PC-9 (cell line): Measurements from ENCODE around the gene POMZP3. TPM values are rescaled to one million over a fixed set of nuclear protein-coding genes. Genes with fewer than 3 reads are reported as not detected.
"Not testable (repeated sequence)": the region's sequence is repeated elsewhere in the genome, so short reads cannot be mapped to it uniquely, and the experiment has no call there.

ENCODE experiments used
- BruUV-seq: library from RNA; stranded (reverse); fragments of 400-500 nt; replicated peaks from 2 replicates; lab custom pipeline; 2021; lab: Mats Ljungman, UMichigan
- CTCF ChIA-PET: fragments of 300-600 bp; sonication (Branson Sonifier 250); formaldehyde crosslinking; loops from one replicate; lab custom pipeline; 2022; ENCODE audit warnings: antibody characterized with exemption; lab: Charles Lee
- POLR2A ChIA-PET: fragments of 300-600 bp; sonication (Branson Sonifier 250); formaldehyde crosslinking; loops from one replicate; lab custom pipeline; 2022; ENCODE audit warnings: antibody characterized with exemption; ENCODE audit not compliant: unreplicated experiment; lab: Charles Lee
- DNase-seq, 2 experiments: peaks; one replicate each; pipeline versions ENCODE4 v3.0.0 to v3.0.0-alpha.2; 2015 to 2022; ENCODE audit warnings: mixed read lengths in 1 of 2
- H2AFZ ChIP-seq: fragments of 200-600 bp; sonication (generic); 2 replicates; pipeline ENCODE4 v1.8.1; 2017; ENCODE audit warnings: antibody characterized with exemption
- H3F3A ChIP-seq: fragments of 200-600 bp; sonication (generic); 2 replicates; pipeline ENCODE4 v1.8.1; 2017; ENCODE audit warnings: antibody characterized with exemption, mild to moderate bottlenecking, low read depth; ENCODE audit not compliant: insufficient read depth
- H3K27ac ChIP-seq: fragments of 200-600 bp; sonication (generic); 2 replicates; pipeline ENCODE4 v1.6.1; 2016; ENCODE audit warnings: mixed run types
- H3K27me3 ChIP-seq: fragments of 200-600 bp; sonication (generic); 2 replicates; pipeline ENCODE4 v1.6.1; 2016; ENCODE audit warnings: low read depth, mixed run types; ENCODE audit not compliant: insufficient read depth
- H3K36me3 ChIP-seq: fragments of 200-600 bp; sonication (generic); 2 replicates; pipeline ENCODE4 v1.6.1; 2016; ENCODE audit warnings: low read depth, mixed run types
- H3K4me1 ChIP-seq: fragments of 200-600 bp; sonication (generic); replicated peaks from 2 replicates; pipeline ENCODE4 v1.6.1; 2016; ENCODE audit warnings: mixed run types; ENCODE audit not compliant: insufficient read depth
- H3K4me2 ChIP-seq: fragments of 200-600 bp; sonication (generic); 2 replicates; pipeline ENCODE4 v1.6.1; 2017; ENCODE audit warnings: mixed run types
- H3K4me3 ChIP-seq: fragments of 200-600 bp; sonication (generic); 2 replicates; pipeline ENCODE4 v1.6.1; 2016; ENCODE audit warnings: mixed run types
- H3K79me2 ChIP-seq: fragments of 200-600 bp; sonication (generic); 2 replicates; pipeline ENCODE4 v1.6.1; 2017; ENCODE audit warnings: low read depth, mixed run types
- H3K9me2 ChIP-seq: fragments of 200-600 bp; sonication (generic); 2 replicates; pipeline ENCODE4 v1.8.1; 2017; ENCODE audit warnings: mild to moderate bottlenecking; ENCODE audit not compliant: insufficient read depth
- H3K9me3 ChIP-seq: fragments of 200-600 bp; sonication (generic); 2 replicates; pipeline ENCODE4 v1.8.1; 2016; ENCODE audit warnings: low read depth; ENCODE audit not compliant: insufficient read depth
- H4K20me1 ChIP-seq: fragments of 200-600 bp; sonication (generic); 2 replicates; pipeline ENCODE4 v1.8.1; 2017; ENCODE audit not compliant: insufficient read depth
- intact Hi-C: fragments of 100-400 bp; cut with micrococcal nuclease; formaldehyde crosslinking; loops from one replicate; pipeline ENCODE4 v1.10.0; 2022; ENCODE audit not compliant: unreplicated experiment
- total RNA-seq: library from RNA; stranded (reverse); gene quantifications from 2 replicates; pipeline ENCODE4 v1.2.3, GENCODE V29; 2021

Gene POMZP3
- total RNA-seq, 1 experiment from 2014 or later, result 12.0 TPM

DNA sequence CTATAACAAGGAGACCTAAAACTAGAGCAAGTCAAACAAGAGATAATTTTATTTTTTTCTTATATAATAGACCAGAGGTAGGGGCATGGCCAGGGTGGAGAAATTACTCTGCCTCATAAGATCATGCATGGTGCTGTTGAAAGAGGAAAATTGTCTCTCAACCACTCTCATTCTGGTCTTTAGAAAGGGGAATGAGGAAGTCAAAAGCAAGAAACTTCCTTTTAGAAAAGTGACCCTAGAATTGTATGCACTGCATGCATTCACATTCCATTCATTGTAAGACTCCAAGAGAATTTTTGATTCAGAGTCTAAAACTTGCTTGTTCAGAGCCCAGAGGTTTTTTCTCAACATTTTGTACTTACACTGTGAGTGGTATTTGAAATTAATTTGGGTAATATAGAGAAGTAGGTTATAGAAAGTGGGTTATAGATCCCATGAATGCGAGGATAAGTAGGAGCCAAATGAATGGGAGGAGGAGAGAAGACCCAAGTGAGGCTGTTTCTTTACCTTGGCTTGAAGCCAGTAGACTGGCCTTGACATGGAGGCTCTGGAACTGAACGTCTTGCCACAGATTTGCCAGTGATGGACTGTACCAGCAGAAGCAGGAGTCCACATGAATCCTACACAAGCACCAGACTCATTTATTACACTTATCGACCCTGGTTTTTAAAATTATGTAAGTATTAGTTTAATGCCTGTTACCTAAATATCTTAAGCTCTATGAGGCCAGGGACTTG lies 51.0 kb downstream of the POMZP3 start:
- H3K4me1 ChIP-seq, POLR2A ChIA-PET, H3K4me3 ChIP-seq, H3K36me3 ChIP-seq, intact Hi-C loops, BruUV-seq, H3K9me2 ChIP-seq, CTCF ChIA-PET, H4K20me1 ChIP-seq, H3F3A ChIP-seq, DNase-seq, H2AFZ ChIP-seq, H3K4me2 ChIP-seq, H3K27me3 ChIP-seq, H3K9me3 ChIP-seq: not testable (repeated sequence)
- Histone ChIP-seq H3K79me2 (peaks cover 50% of the 10 kb centered on the region), H3K27ac (0 out of 2 replicates have a peak overlapping the region, but pooled peaks have one; percentile 12)

DNA sequence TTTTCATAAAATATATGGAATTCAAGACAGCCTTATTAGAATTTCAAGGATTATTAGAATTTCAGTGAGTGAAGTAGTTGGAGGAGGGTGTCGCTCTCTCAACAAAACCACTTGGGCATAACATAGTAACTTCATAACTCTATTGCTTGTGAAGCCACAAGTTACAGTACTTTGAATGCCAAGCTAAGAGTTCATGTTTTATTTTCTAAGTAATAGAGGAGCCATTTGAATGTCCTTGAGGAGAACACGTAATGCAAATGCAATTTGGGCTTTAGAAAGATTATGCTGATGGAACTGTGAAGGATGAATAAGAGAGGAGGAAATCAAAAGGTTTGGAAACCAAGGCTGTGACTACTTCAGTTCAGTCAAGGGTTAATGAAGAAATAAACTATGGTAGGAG lies 51.6 kb downstream of the POMZP3 start:
- POLR2A ChIA-PET, H3K9me3 ChIP-seq, H3K36me3 ChIP-seq, DNase-seq, H3K4me3 ChIP-seq, H3K4me2 ChIP-seq, H3K27ac ChIP-seq, CTCF ChIA-PET, H3K27me3 ChIP-seq, intact Hi-C loops, H4K20me1 ChIP-seq, BruUV-seq, H3K9me2 ChIP-seq, H2AFZ ChIP-seq, H3K4me1 ChIP-seq, H3F3A ChIP-seq: not testable (repeated sequence)
- peaks cover 51% of the 10 kb centered on the region for H3K79me2 ChIP-seq

DNA sequence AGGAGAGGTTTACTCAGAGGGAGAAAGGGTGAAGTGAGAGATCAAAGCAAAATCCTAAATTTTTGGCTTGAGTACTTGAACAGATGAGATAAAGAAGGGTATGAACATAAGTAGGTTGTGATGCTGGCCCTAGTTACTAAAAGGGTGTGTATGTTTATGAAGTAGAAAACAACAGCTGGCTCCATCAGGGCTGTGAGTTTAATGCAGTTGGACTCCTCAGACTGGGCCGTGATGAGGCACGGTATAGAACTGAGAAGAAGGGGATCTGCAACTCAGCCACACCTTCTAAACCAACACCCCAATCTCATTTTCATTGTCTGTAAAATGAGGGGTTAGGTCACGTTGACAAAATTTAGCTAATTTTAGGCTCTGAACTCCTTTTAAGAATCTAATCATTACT lies 54.8 kb downstream of the POMZP3 start:
- CTCF ChIA-PET, intact Hi-C loops, H3K27ac ChIP-seq, H3K27me3 ChIP-seq, DNase-seq, H4K20me1 ChIP-seq, H2AFZ ChIP-seq, H3K4me3 ChIP-seq, BruUV-seq, H3F3A ChIP-seq, H3K9me3 ChIP-seq, H3K4me2 ChIP-seq, POLR2A ChIA-PET, H3K9me2 ChIP-seq: not testable (repeated sequence)
- peaks cover 53% of the 10 kb centered on the region for H3K79me2 ChIP-seq
- H3K36me3 ChIP-seq, result peaks cover 12% of the 10 kb centered on the region; the same call in 1 of the 2 replicates
- H3K4me1 ChIP-seq, result peaks cover 28% of the 10 kb centered on the region

DNA sequence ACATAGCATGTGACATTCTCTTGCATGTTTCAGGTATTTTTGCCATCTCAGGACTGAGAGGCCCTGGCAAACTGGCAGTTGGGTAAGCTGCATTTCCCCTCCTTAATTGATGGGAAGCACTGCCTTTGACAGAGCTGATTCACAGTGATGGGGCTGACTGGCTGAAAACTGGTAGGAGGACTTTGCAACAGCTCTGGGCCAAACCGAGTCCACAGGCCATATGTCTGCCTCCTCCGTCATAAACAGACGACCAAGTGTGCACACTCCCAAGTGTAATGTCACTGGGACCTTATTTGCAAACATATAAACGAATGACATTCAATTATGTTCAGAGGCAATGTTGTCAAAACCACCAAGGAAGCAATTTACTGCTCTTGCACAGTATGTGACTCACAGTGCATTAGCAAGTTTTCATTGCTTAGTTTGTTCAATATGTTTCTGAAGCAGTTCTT lies 56.7 kb downstream of the POMZP3 start:
- H3K9me2 ChIP-seq, CTCF ChIA-PET, H4K20me1 ChIP-seq, H3K4me2 ChIP-seq, POLR2A ChIA-PET, DNase-seq, H3K4me3 ChIP-seq, intact Hi-C loops, BruUV-seq, H2AFZ ChIP-seq, H3K9me3 ChIP-seq, H3K27me3 ChIP-seq, H3F3A ChIP-seq: not testable (repeated sequence)
- H3K27ac ChIP-seq, result peak overlapping the region; percentile 27; the same call in 1 of the 2 replicates
- peaks cover 28% of the 10 kb centered on the region for H3K4me1 ChIP-seq
- H3K79me2 ChIP-seq, result peaks cover 69% of the 10 kb centered on the region
- peaks cover 12% of the 10 kb centered on the region; the same call in 1 of the 2 replicates for H3K36me3 ChIP-seq

DNA sequence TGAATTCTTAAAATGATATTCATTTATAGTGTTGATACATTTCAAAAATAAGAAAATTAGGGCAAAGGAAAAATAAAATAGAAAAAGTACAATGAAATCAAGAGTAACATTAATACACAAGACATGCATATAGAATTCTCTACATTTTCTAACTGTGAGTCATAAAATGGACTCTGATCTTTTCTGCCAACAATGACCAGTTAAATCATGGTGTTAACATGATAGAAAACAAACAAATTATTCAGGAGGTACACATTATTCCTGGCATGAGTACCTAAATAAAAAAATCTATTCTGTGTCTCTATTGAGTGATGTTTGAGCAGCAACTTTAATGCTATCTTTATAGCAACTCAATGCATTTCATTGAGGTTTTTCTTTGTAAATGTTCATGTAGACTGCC lies 58.3 kb downstream of the POMZP3 start:
- H3K36me3 ChIP-seq, intact Hi-C loops, H3K9me3 ChIP-seq, BruUV-seq, H3K4me3 ChIP-seq, H3K4me2 ChIP-seq, H4K20me1 ChIP-seq, CTCF ChIA-PET, H3K9me2 ChIP-seq, H2AFZ ChIP-seq, H3K27me3 ChIP-seq, H3F3A ChIP-seq, POLR2A ChIA-PET: not testable (repeated sequence)
- Histone ChIP-seq H3K4me1 (peaks cover 28% of the 10 kb centered on the region), H3K27ac (peak overlapping the region; percentile 49; the same call in 1 of the 2 replicates), H3K79me2 (peaks cover 69% of the 10 kb centered on the region)
- peak in 1 of 2 experiments; percentile 78 for DNase-seq

DNA sequence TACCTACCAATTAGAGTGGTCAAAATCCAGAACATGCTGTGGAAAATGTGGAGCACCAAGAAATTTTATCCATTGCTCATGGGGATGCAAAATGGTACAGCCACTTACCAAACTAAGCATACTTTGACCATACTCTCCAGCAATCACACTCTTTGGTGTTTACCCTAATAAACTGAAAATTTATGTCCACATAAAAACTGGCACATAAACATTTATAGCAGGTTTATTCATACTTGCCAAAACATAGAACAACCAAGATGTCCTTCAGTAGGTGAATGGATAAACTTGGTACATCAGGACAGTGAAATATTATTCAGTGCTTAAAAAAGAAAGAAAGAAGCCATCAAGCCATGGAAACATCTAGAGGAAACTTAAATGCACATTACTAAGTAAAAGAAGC lies 59.3 kb downstream of the POMZP3 start:
- H3K4me3 ChIP-seq, CTCF ChIA-PET, H4K20me1 ChIP-seq, H2AFZ ChIP-seq, H3K27me3 ChIP-seq, H3K4me2 ChIP-seq, intact Hi-C loops, H3K9me3 ChIP-seq, BruUV-seq, H3K36me3 ChIP-seq, H3F3A ChIP-seq, POLR2A ChIA-PET, H3K9me2 ChIP-seq, DNase-seq: not testable (repeated sequence)
- Histone ChIP-seq H3K4me1 (peaks cover 28% of the 10 kb centered on the region), H3K79me2 (peaks cover 65% of the 10 kb centered on the region), H3K27ac (peak overlapping the region; percentile 49)

DNA sequence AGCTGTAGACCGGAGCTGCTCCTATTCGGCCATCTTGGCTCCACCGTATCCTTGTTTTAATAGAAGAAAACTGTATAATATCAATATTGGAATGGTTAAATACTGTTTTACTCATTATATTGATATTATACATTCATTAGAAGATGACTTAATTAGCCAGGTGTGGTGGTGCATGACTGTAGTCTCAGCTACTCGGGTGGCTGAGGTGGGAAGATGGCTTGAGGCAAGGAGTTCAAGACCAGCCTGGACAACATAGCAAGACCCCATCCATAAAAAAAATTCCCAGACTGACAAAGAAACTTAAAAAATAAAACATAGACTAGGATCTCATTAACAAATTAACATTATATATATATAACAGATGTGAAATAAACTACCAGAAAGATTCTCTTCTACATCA lies 59.8 kb downstream of the POMZP3 start:
- POLR2A ChIA-PET, H3K36me3 ChIP-seq, H4K20me1 ChIP-seq, H3F3A ChIP-seq, H3K4me2 ChIP-seq, H2AFZ ChIP-seq, DNase-seq, CTCF ChIA-PET, BruUV-seq, H3K4me3 ChIP-seq, intact Hi-C loops, H3K9me2 ChIP-seq, H3K27me3 ChIP-seq, H3K9me3 ChIP-seq: not testable (repeated sequence)
- Histone ChIP-seq H3K79me2 (peaks cover 65% of the 10 kb centered on the region), H3K4me1 (peaks cover 28% of the 10 kb centered on the region), H3K27ac (0 out of 2 replicates have a peak overlapping the region, but pooled peaks have one; percentile 49)
